K562 (cell line): ENCODE data around the gene OTX2. TPM values are rescaled to one million over a fixed set of nuclear protein-coding genes. Genes with fewer than 3 reads are reported as not detected.

Source experiments
- ATAC-seq: fragments of 200-7000 bp; cut with Tn5 transposase; 3 replicates; pipeline ENCODE4 v1.9.1; 2020; ENCODE audit warnings: moderate library complexity
- BruUV-seq: library from RNA; stranded (reverse); fragments of 400-500 nt; replicated peaks from 2 replicates; lab custom pipeline; 2021; lab: Mats Ljungman, UMichigan
- CTCF ChIA-PET: fragments of 300-600 bp; formaldehyde crosslinking; extraction: SDS; loops from one replicate; lab custom pipeline; 2021; ENCODE audit warnings: low intra/inter-chr PET ratio; lab: Yijun Ruan, JAX
- POLR2A ChIA-PET: fragments of 300-600, 350-650 bp; sonication (Branson Sonifier 250); formaldehyde crosslinking; extraction: SDS; loops from one replicate; lab custom pipeline; 2021; ENCODE audit warnings: antibody characterized with exemption, inconsistent platforms; lab: Yijun Ruan, JAX
- DNase-seq, 4 experiments: peaks; one replicate each; pipeline versions ENCODE4 v3.0.0 to v3.0.0-alpha.2; 2011 to 2018; ENCODE audit warnings: low spot score in 3 of 4, mixed read lengths in 3 of 4; ENCODE audit errors: extremely low read depth in 1 of 4
- FAIRE-seq: peaks from 2 replicates; lab custom pipeline; 2011; peaks lifted over from hg19 to GRCh38; lab: Jason Lieb, UNC
- H2AFZ ChIP-seq: 2 replicates; pipeline ENCODE4 v1.6.0; 2011; ENCODE audit warnings: low read depth, low read length, control low read depth, inconsistent platforms
- H3K27ac ChIP-seq: fragments of 200-600 bp; 3 replicates; pipeline ENCODE4 v1.8.0; 2011; ENCODE audit warnings: low read depth, mild to moderate bottlenecking, control low read depth, inconsistent platforms, low read length, moderate library complexity, mixed read lengths; ENCODE audit errors: extremely low read depth
- H3K27me3 ChIP-seq, 2 experiments: fragments of 300-600 bp in 1 of 2; 2 replicates in 1 of 2; 3 replicates in 1 of 2; pipeline versions ENCODE4 v1.6.0 to v1.8.0; 2011; ENCODE audit warnings: inconsistent platforms in 2 of 2, low read length in 2 of 2, mild to moderate bottlenecking in 1 of 2, mixed read lengths in 1 of 2, moderate library complexity in 1 of 2; ENCODE audit not compliant: control insufficient read depth in 2 of 2, insufficient read depth in 2 of 2
- H3K36me3 ChIP-seq: fragments of 300-600 bp; 3 replicates; pipeline ENCODE4 v1.8.0; 2011; ENCODE audit warnings: mild to moderate bottlenecking, low read length, inconsistent platforms; ENCODE audit not compliant: control insufficient read depth, insufficient read depth
- H3K4me1 ChIP-seq, 2 experiments: fragments of 200-600 bp in 1 of 2; replicated peaks in 1 of 2; 2 replicates in 1 of 2; 3 replicates in 1 of 2; pipeline versions ENCODE4 v1.5.1 to v1.8.0; 2011; ENCODE audit warnings: inconsistent platforms in 2 of 2, low read length in 2 of 2, mild to moderate bottlenecking in 1 of 2, mixed read lengths in 1 of 2, moderate library complexity in 1 of 2; ENCODE audit not compliant: control insufficient read depth in 2 of 2, insufficient read depth in 2 of 2
- H3K4me2 ChIP-seq: 2 replicates; pipeline ENCODE4 v1.6.1; 2011; ENCODE audit warnings: low read length, control low read depth, inconsistent platforms, mixed read lengths; ENCODE audit not compliant: insufficient read depth
- H3K4me3 ChIP-seq: fragments of 200-600 bp; sonication (generic), shearing (Covaris generic); 2 replicates; pipeline ENCODE4 v1.5.1; 2016; ENCODE audit warnings: control low read depth, inconsistent platforms
- H3K79me2 ChIP-seq: fragments of 200-600 bp; 3 replicates; pipeline ENCODE4 v1.8.0; 2011; ENCODE audit warnings: low read length, inconsistent platforms; ENCODE audit not compliant: control insufficient read depth, insufficient read depth
- H3K9ac ChIP-seq, 2 experiments: 2 replicates each; pipeline versions ENCODE4 v1.6.0 to v1.6.1; 2011; ENCODE audit warnings: low read depth in 2 of 2, low read length in 2 of 2, control low read depth in 1 of 2, inconsistent platforms in 1 of 2, mild to moderate bottlenecking in 1 of 2, mixed read lengths in 1 of 2; ENCODE audit not compliant: insufficient read depth in 1 of 2
- H3K9me1 ChIP-seq: one replicate; pipeline ENCODE4 v1.6.0; 2011; ENCODE audit warnings: inconsistent platforms, mild to moderate bottlenecking, low read length, moderate library complexity; ENCODE audit not compliant: control insufficient read depth, insufficient read depth
- H3K9me3 ChIP-seq: replicated peaks from 2 replicates; pipeline ENCODE4 v1.5.1; 2011; ENCODE audit warnings: low read depth, low read length, inconsistent platforms; ENCODE audit not compliant: control insufficient read depth, insufficient read depth
- H4K20me1 ChIP-seq: replicated peaks from 2 replicates; pipeline ENCODE4 v1.6.1; 2011; ENCODE audit warnings: low read length, inconsistent platforms, mixed read lengths; ENCODE audit not compliant: control insufficient read depth, insufficient read depth
- ARHGAP35 ChIP-seq: fragments of 450-650 bp; IDR thresholded peaks from 2 replicates; pipeline ENCODE4 v1.6.1; 2018; ENCODE audit not compliant: partially characterized antibody
- ARID3B ChIP-seq: fragments of 250-450 bp; sonication (Bioruptor Pico); IDR thresholded peaks from 2 replicates; pipeline ENCODE4 v1.4.0; 2020; ENCODE audit warnings: borderline replicate concordance
- CBFB ChIP-seq: sonication (generic); formaldehyde crosslinking; IDR thresholded peaks from 2 replicates; pipeline ENCODE4 v1.4.0; 2020; ENCODE audit warnings: mild to moderate bottlenecking, missing genetic modification reagents
- HIVEP1 ChIP-seq: fragments of 250-450 bp; sonication (Bioruptor Pico); IDR thresholded peaks from 2 replicates; pipeline ENCODE4 v1.4.0; 2020; ENCODE audit warnings: mild to moderate bottlenecking
- HNRNPK ChIP-seq: fragments of 200-400 bp; formaldehyde crosslinking; IDR thresholded peaks from one replicate; pipeline ENCODE4 v1.6.1; 2018; ENCODE audit warnings: mild to moderate bottlenecking, low read depth, low read length; ENCODE audit not compliant: poor library complexity, severe bottlenecking
- ILF3 ChIP-seq: fragments of 450-650 bp; IDR thresholded peaks from 2 replicates; pipeline ENCODE4 v1.6.1; 2018; ENCODE audit warnings: antibody characterized with exemption, mild to moderate bottlenecking, moderate library complexity, borderline replicate concordance
- KAT8 ChIP-seq: fragments of 450-650 bp; IDR thresholded peaks from 2 replicates; pipeline ENCODE4 v1.6.1; 2016; ENCODE audit warnings: low read depth, mild to moderate bottlenecking
- MAFG ChIP-seq: fragments of 450-650 bp; conservative IDR thresholded peaks from 2 replicates; pipeline ENCODE4 v1.6.1; 2016; ENCODE audit warnings: missing genetic modification characterization, missing compliant biosample characterization
- NFIC ChIP-seq: fragments of 450-650 bp; IDR thresholded peaks from 2 replicates; pipeline ENCODE4 v1.6.1; 2017; ENCODE audit warnings: mild to moderate bottlenecking, inconsistent platforms
- PRMT5 ChIP-seq: sonication (generic); formaldehyde crosslinking; IDR thresholded peaks from 2 replicates; pipeline ENCODE4 v1.5.0; 2020; ENCODE audit warnings: missing genetic modification reagents
- TBP ChIP-seq: optimal IDR thresholded peaks from 2 replicates; pipeline ENCODE3; 2011; ENCODE audit warnings: low read depth, low read length, improper control_type of control experiment
- XRCC4 ChIP-seq: IDR thresholded peaks from one replicate; pipeline ENCODE4 v1.6.1; 2011; ENCODE audit not compliant: insufficient read depth, insufficient read length; ENCODE audit errors: extremely low read depth
- ZBTB7A ChIP-seq: IDR thresholded peaks from 2 replicates; pipeline ENCODE4 v1.6.1; 2011; ENCODE audit warnings: low read depth, mild to moderate bottlenecking, low read length, moderate library complexity, borderline replicate concordance; ENCODE audit not compliant: control insufficient read depth
- ZC3H4 ChIP-seq: sonication (generic); formaldehyde crosslinking; IDR thresholded peaks from 2 replicates; pipeline ENCODE4 v1.9.0; 2021; ENCODE audit warnings: missing genetic modification reagents, borderline replicate concordance
- ZNF12 ChIP-seq: sonication (generic); formaldehyde crosslinking; IDR thresholded peaks from 2 replicates; pipeline ENCODE4 v1.4.0; 2020; ENCODE audit warnings: mild to moderate bottlenecking, missing genetic modification reagents
- ZNF639 ChIP-seq, 2 experiments: fragments of 200-800 bp in 1 of 2; sonication (Bioruptor generic) in 1 of 2; sonication (generic) in 1 of 2; formaldehyde crosslinking in 1 of 2; IDR thresholded peaks in 1 of 2; conservative IDR thresholded peaks in 1 of 2; 2 replicates each; pipeline versions ENCODE4 v1.5.0 to v1.6.1; 2016 to 2020; ENCODE audit warnings: missing compliant biosample characterization in 1 of 2, missing genetic modification characterization in 1 of 2, missing genetic modification reagents in 1 of 2
- ZNF75A ChIP-seq: fragments of 450-650 bp; formaldehyde crosslinking; IDR thresholded peaks from 2 replicates; pipeline ENCODE4 v1.4.0; 2020; ENCODE audit warnings: mild to moderate bottlenecking
- WGBS: fragments of 100-300 bp; shearing (Covaris generic); methylation state at CpG from one replicate; pipeline ENCODE4 v1.1.6; 2016; ENCODE audit warnings: low coverage, mixed read lengths; ENCODE audit not compliant: insufficient coverage; ENCODE audit errors: missing lambda C conversion rate; 5-methylcytosine and 5-hydroxymethylcytosine counted together
- in situ Hi-C: fragments of 300-500 bp; cut with MboI; formaldehyde crosslinking; loops from 4 replicates; pipeline ENCODE4 v1.15.0; 2018; ENCODE audit warnings: inconsistent platforms, mixed read lengths
- intact Hi-C: fragments of 100-400 bp; cut with micrococcal nuclease; formaldehyde crosslinking; loops from 2 replicates; pipeline ENCODE4 v1.14.2; 2022
- polyA plus RNA-seq, 8 experiments: library from polyadenylated mRNA; depleted of rRNA in 4 of 8; stranded (reverse) in 5 of 8; unstranded in 3 of 8; fragments of >200 nt; fragmentation: Nextera tagmentation in 2 of 8; fragmentation: Illumina TruSeq in 1 of 8; extraction: Ambion mirVana in 2 of 8; extraction: Trizol in 1 of 8; gene quantifications; 2 replicates each; pipeline versions ENCODE4 v1.2.1 to v1.2.3, GENCODE V29; 2011 to 2014; ENCODE audit warnings: inconsistent platforms in 1 of 8, missing spikeins in 1 of 8
- total RNA-seq, 7 experiments: library from RNA; depleted of rRNA in 6 of 7; stranded (reverse); fragments of >200 nt in 6 of 7; fragmentation: Illumina TruSeq in 2 of 7; extraction: Trizol in 2 of 7; gene quantifications; 2 replicates each; pipeline versions ENCODE4 v1.2.1 to v1.2.3, GENCODE V29; 2011 to 2021; ENCODE audit warnings: low replicate concordance in 1 of 7

The OTX2 gene
- total and polyA plus RNA-seq, 9 of the 15 experiments (the other 6 are each of a cell fraction or from before 2014, with no cell fraction given) = not detected

DNA sequence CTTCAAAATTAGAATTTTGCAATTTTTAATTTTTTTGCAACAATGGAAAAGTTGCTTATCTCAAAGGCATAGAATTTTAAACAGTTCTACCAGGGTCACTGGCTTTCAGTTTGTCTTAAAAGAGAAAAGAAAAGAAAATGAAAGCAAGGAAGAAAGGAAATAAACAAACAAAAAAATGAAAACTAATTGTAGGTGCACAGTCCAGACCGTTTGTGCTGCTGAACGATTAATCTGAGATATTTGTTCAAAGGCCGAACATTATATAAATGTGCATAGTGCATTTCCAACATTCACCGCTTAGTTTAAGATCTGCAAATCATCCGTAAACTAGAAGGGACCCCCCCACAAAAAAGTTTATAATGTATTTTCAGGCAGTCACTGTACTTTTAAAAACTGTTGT lies 5.5 kb upstream of the OTX2 start (continued):
- no peak for TF ChIP-seq TBP
- TF ChIP-seq KAT8 = no peak
- TF ChIP-seq MAFG = no peak
- no peak for TF ChIP-seq ARID3B

GRCh38 chr14:56814969-56815700 lies 4.9 kb upstream of the OTX2 start:
- in situ Hi-C loops = no loop called here
- H3K4me1 ChIP-seq = peaks cover 0 to 3% of the 10 kb centered on the region in 2 experiments; a peak in 2 of 5 replicates
- H3K27ac ChIP-seq = no peak overlapping the region
- BruUV-seq = no TSS peak
- FAIRE-seq = no peak
- no peak for ATAC-seq
- H3K4me2 ChIP-seq = no peak overlapping the region
- intact Hi-C loops = no loop called here
- ChIA-PET CTCF (no interaction called here), POLR2A (interaction anchor here (0.6 kb wide), 1 partner anchor 12 kb away, joined by 3 read pairs; no protein-coding TSS in a partner anchor)
- H3K79me2 ChIP-seq = no peaks in the 10 kb centered on the region
- H3K9me1 ChIP-seq = no peaks in the 10 kb centered on the region
- no peak for DNase-seq
- H3K9ac ChIP-seq = no peak overlapping the region
- WGBS = 3% methylated on average over 4 of the region's 4 CpGs
- H3K27me3 ChIP-seq = peaks cover 3 to 26% of the 10 kb centered on the region in 2 experiments; a peak in 3 of 5 replicates
- no peaks in the 10 kb centered on the region for H3K36me3 ChIP-seq
- no peaks in the 10 kb centered on the region for H3K9me3 ChIP-seq
- H2AFZ ChIP-seq = no peak overlapping the region
- peaks cover 4% of the 10 kb centered on the region; the same call in 1 of the 2 replicates for H4K20me1 ChIP-seq
- H3K4me3 ChIP-seq = no peak overlapping the region
- no peak for TF ChIP-seq CBFB (CRISPR knock-in tag)
- TF ChIP-seq PRMT5 (CRISPR knock-in tag) = no peak
- TF ChIP-seq ZNF639 (CRISPR knock-in tag; conservative IDR thresholded peaks at IDR 0.05 in 1 of 2, IDR thresholded peaks at IDR 0.05 in 1 of 2) = no peak
- no peak for TF ChIP-seq ILF3
- TF ChIP-seq ARHGAP35 = no peak
- TF ChIP-seq XRCC4 = no peak
- TF ChIP-seq HIVEP1 (CRISPR knock-in tag) = no peak
- TF ChIP-seq NFIC = no peak
- TF ChIP-seq ZNF12 (CRISPR knock-in tag) = no peak
- no peak for TF ChIP-seq HNRNPK
- no peak for TF ChIP-seq ZBTB7A
- no peak for TF ChIP-seq ZC3H4 (CRISPR knock-in tag)
- no peak for TF ChIP-seq ZNF75A (CRISPR knock-in tag)
